HG02642 (cell line): ENCODE results near the gene AKAP1.

Experiments used
- ATAC-seq: cut with Tn5 transposase; IDR thresholded peaks from one replicate; pipeline ENCODE4 v1.9.1; 2021; ENCODE audit warnings: mild to moderate bottlenecking; ENCODE audit not compliant: unreplicated experiment, poor library complexity

The AKAP1 gene

GRCh38 chr17:57154921-57155320 is 69.9 kb downstream of the AKAP1 start:
- no peak for ATAC-seq

GRCh38 chr17:57158325-57158724 is 73.3 kb downstream of the AKAP1 start:
- ATAC-seq = no peak

GRCh38 chr17:57158795-57159194 is 73.7 kb downstream of the AKAP1 start:
- no peak for ATAC-seq

GRCh38 chr17:57160624-57161023 is 75.6 kb downstream of the AKAP1 start:
- no peak for ATAC-seq

- ATAC-seq = no peak
These were observed 79.8 kb downstream of the AKAP1 start for GRCh38 chr17:57164814-57165213.

- ATAC-seq = no peak
These were observed 80.7 kb downstream of the AKAP1 start for GRCh38 chr17:57165754-57166153.

GRCh38 chr17:57166803-57167202 is 81.8 kb downstream of the AKAP1 start:
- no peak for ATAC-seq

GRCh38 chr17:57168695-57169094 is 83.6 kb downstream of the AKAP1 start:
- no peak for ATAC-seq

GRCh38 chr17:57170866-57171265 is 85.8 kb downstream of the AKAP1 start:
- ATAC-seq = no peak
